HepG2 (cell line): ENCODE data around the gene KRTCAP2. TPM values are rescaled to one million over a fixed set of nuclear protein-coding genes. Genes with fewer than 3 reads are reported as not detected.
A peak's percentile ranks its signal among the peaks of the same experiment; 100 is the strongest.

Experiments used
- BCL3 ChIP-seq: sonication (generic); formaldehyde crosslinking; IDR thresholded peaks from 2 replicates; pipeline ENCODE4 v1.5.1; 2020; ENCODE audit warnings: mild to moderate bottlenecking, missing genetic modification reagents, moderate library complexity
- CENPX ChIP-seq: sonication (generic); formaldehyde crosslinking; IDR thresholded peaks from 2 replicates; pipeline ENCODE4 v1.9.0; 2021; ENCODE audit warnings: mild to moderate bottlenecking, missing genetic modification reagents, moderate library complexity
- FOXO1 ChIP-seq: sonication (generic); formaldehyde crosslinking; IDR thresholded peaks from 2 replicates; pipeline ENCODE4 v1.4.0; 2020; ENCODE audit warnings: missing genetic modification reagents
- HDAC6 ChIP-seq: fragments of 200-600 bp; sonication (generic); IDR thresholded peaks from 2 replicates; pipeline ENCODE4 v1.7.0; 2017; ENCODE audit warnings: mild to moderate bottlenecking, antibody characterized with exemption, low read length, low read depth
- HHEX ChIP-seq: IDR thresholded peaks from 2 replicates; pipeline ENCODE4 v1.6.1; 2016; ENCODE audit warnings: control low read depth
- HMGXB4 ChIP-seq, 2 experiments: sonication (generic) in 1 of 2; formaldehyde crosslinking in 1 of 2; IDR thresholded peaks; 2 replicates each; pipeline versions ENCODE4 v1.4.0 to v1.6.1; 2018 to 2020; ENCODE audit warnings: missing genetic modification reagents in 2 of 2, borderline replicate concordance in 1 of 2, low read depth in 1 of 2, mild to moderate bottlenecking in 1 of 2, missing biosample characterization in 1 of 2
- IKZF4 ChIP-seq: sonication (generic); formaldehyde crosslinking; IDR thresholded peaks from 2 replicates; pipeline ENCODE4 v1.5.1; 2020; ENCODE audit warnings: borderline replicate concordance, mild to moderate bottlenecking, low read depth, missing genetic modification reagents; ENCODE audit errors: not compliant biosample characterization
- KLF13 ChIP-seq: sonication (generic); formaldehyde crosslinking; IDR thresholded peaks from 2 replicates; pipeline ENCODE4 v1.4.0; 2020; ENCODE audit warnings: mild to moderate bottlenecking, missing genetic modification reagents
- KLF9 ChIP-seq: IDR thresholded peaks from 2 replicates; pipeline ENCODE4 v1.6.1; 2016; ENCODE audit warnings: low read depth
- MTERF4 ChIP-seq: sonication (generic); formaldehyde crosslinking; IDR thresholded peaks from 2 replicates; pipeline ENCODE4 v1.8.0; 2023; ENCODE audit warnings: mild to moderate bottlenecking, missing genetic modification reagents
- NFE2L2 ChIP-seq: fragments of 150-350 bp; IDR thresholded peaks from 2 replicates; pipeline ENCODE4 v1.6.1; 2014; ENCODE audit warnings: low read length
- NR2C2 ChIP-seq: sonication (generic); formaldehyde crosslinking; IDR thresholded peaks from 2 replicates; pipeline ENCODE4 v1.4.0; 2020; ENCODE audit warnings: missing genetic modification reagents, mild to moderate bottlenecking, moderate library complexity, borderline replicate concordance
- RAD21 ChIP-seq: fragments of 450-650 bp; formaldehyde crosslinking; IDR thresholded peaks from 2 replicates; pipeline ENCODE4 v1.5.0; 2020; ENCODE audit warnings: mild to moderate bottlenecking
- RCOR2 ChIP-seq: IDR thresholded peaks from 2 replicates; pipeline ENCODE4 v1.6.1; 2016; ENCODE audit warnings: missing biosample characterization, missing genetic modification reagents
- SIN3B ChIP-seq: fragments of 150-350 bp; IDR thresholded peaks from 2 replicates; pipeline ENCODE4 v1.6.1; 2014; ENCODE audit warnings: low read length
- SP4 ChIP-seq: sonication (generic); formaldehyde crosslinking; IDR thresholded peaks from 2 replicates; pipeline ENCODE4 v1.8.1; 2023; ENCODE audit warnings: mild to moderate bottlenecking, missing genetic modification reagents
- TBX2 ChIP-seq: sonication (generic); formaldehyde crosslinking; IDR thresholded peaks from 2 replicates; pipeline ENCODE4 v1.5.0; 2020; ENCODE audit warnings: missing genetic modification reagents, mild to moderate bottlenecking, borderline replicate concordance
- ZBTB7A ChIP-seq: sonication (generic); formaldehyde crosslinking; IDR thresholded peaks from 2 replicates; pipeline ENCODE4 v1.8.0; 2022; ENCODE audit warnings: mild to moderate bottlenecking, missing genetic modification reagents
- ZNF224 ChIP-seq: sonication (generic); formaldehyde crosslinking; IDR thresholded peaks from 2 replicates; pipeline ENCODE4 v1.5.0; 2020; ENCODE audit warnings: mild to moderate bottlenecking, missing genetic modification reagents
- ZNF253 ChIP-seq: sonication (generic); formaldehyde crosslinking; IDR thresholded peaks from 2 replicates; pipeline ENCODE4 v1.8.0; 2022; ENCODE audit warnings: mild to moderate bottlenecking, missing genetic modification reagents, borderline replicate concordance
- ZNF556 ChIP-seq: sonication (generic); formaldehyde crosslinking; IDR thresholded peaks from 2 replicates; pipeline ENCODE4 v1.4.0; 2020; ENCODE audit warnings: mild to moderate bottlenecking, missing genetic modification reagents, borderline replicate concordance
- ZNF597 ChIP-seq: sonication (generic); formaldehyde crosslinking; IDR thresholded peaks from 2 replicates; pipeline ENCODE4 v1.5.0; 2020; ENCODE audit warnings: missing genetic modification reagents
- ZNF670 ChIP-seq: sonication (generic); formaldehyde crosslinking; IDR thresholded peaks from 2 replicates; pipeline ENCODE4 v1.8.0; 2022; ENCODE audit warnings: mild to moderate bottlenecking, missing genetic modification reagents, borderline replicate concordance
- ZNF850 ChIP-seq: sonication (generic); formaldehyde crosslinking; conservative IDR thresholded peaks from 2 replicates; pipeline ENCODE4 v1.9.0; 2021; ENCODE audit warnings: mild to moderate bottlenecking, missing genetic modification reagents
- polyA plus RNA-seq, 8 experiments: library from polyadenylated mRNA; depleted of rRNA in 3 of 8; stranded (reverse) in 7 of 8; unstranded in 1 of 8; fragments of >200 nt; fragmentation: Illumina TruSeq in 4 of 8; extraction: Trizol in 4 of 8; gene quantifications; 2 replicates each; pipeline versions ENCODE4 v1.2.1 to v1.2.3, GENCODE V29; 2011 to 2016; ENCODE audit warnings: low read depth in 4 of 8, missing spikeins in 1 of 8, mixed read lengths in 1 of 8; ENCODE audit not compliant: insufficient read depth in 1 of 8
- total RNA-seq, 5 experiments: library from RNA; depleted of rRNA; stranded (reverse); fragments of >200 nt; fragmentation: Illumina TruSeq; extraction: Trizol; gene quantifications; 2 replicates each; pipeline ENCODE4 v1.2.3, GENCODE V29; 2016; ENCODE audit warnings: low read depth in 1 of 5

KRTCAP2 gene
- total and polyA plus RNA-seq, 2 of the 13 experiments (the other 11 are each of a cell fraction or from before 2014, with no cell fraction given) = 77.3 to 79.4 TPM

GRCh38 chr1:155127105-155127966 lies 45.8 kb downstream of the KRTCAP2 start, which contains the start of gene EFNA1 (continued):
- TF ChIP-seq IKZF4 (CRISPR knock-in tag) = no peak
- TF ChIP-seq SIN3B = peak; percentile 51; the same call in 1 of the 2 replicates
- TF ChIP-seq ZNF253 (CRISPR knock-in tag) = peak; percentile 2; the same call in 1 of the 2 replicates
- no peak for TF ChIP-seq CENPX (CRISPR knock-in tag)
- peak; percentile 84 for TF ChIP-seq NR2C2
- TF ChIP-seq SP4 (CRISPR knock-in tag) = peak; percentile 22; the same call in 1 of the 2 replicates
- no peak for TF ChIP-seq NFE2L2
- no peak for TF ChIP-seq ZNF224
- TF ChIP-seq HHEX (CRISPR knock-in tag) = 0 out of 2 replicates have a peak, but pooled peaks have one; percentile 60
- peak; percentile 46; the same call in 1 of the 2 replicates for TF ChIP-seq MTERF4 (CRISPR knock-in tag)
- TF ChIP-seq FOXO1 (CRISPR knock-in tag) = peak; percentile 97
- TF ChIP-seq ZBTB7A (CRISPR knock-in tag) = peak; percentile 78; the same call in 1 of the 2 replicates
- no peak for TF ChIP-seq ZNF597
- peak; percentile 78 for TF ChIP-seq RCOR2 (CRISPR knock-in tag)
- TF ChIP-seq TBX2 = peak; percentile 91
- TF ChIP-seq BCL3 = no peak; the same call in 1 of the 2 replicates
- no peak for TF ChIP-seq ZNF850
- TF ChIP-seq HMGXB4 (CRISPR knock-in tag; IDR thresholded peaks at IDR 0.05; ENCODE audit: borderline replicate concordance in 1 of 2, low read depth in 1 of 2) = peak; percentile 45 to 68; a peak in 3 of 4 replicates
- no peak for TF ChIP-seq KLF13 (CRISPR knock-in tag)
- TF ChIP-seq ZNF556 (CRISPR knock-in tag) = peak; percentile 83; the same call in 1 of the 2 replicates
- no peak for TF ChIP-seq HDAC6
- no peak for TF ChIP-seq KLF9 (CRISPR knock-in tag)
- peak; percentile 81 for TF ChIP-seq ZNF670 (CRISPR knock-in tag)
- peak; percentile 18 for TF ChIP-seq RAD21
